GM18873 (cell line): Measurements from ENCODE around the gene EZH1.

Source experiments
- ATAC-seq: cut with Tn5 transposase; IDR thresholded peaks from one replicate; pipeline ENCODE4 v1.9.1; 2021; ENCODE audit warnings: mild to moderate bottlenecking, moderate library complexity, moderate number of reproducible peaks; ENCODE audit not compliant: unreplicated experiment, low FRiP score

The EZH1 gene

DNA sequence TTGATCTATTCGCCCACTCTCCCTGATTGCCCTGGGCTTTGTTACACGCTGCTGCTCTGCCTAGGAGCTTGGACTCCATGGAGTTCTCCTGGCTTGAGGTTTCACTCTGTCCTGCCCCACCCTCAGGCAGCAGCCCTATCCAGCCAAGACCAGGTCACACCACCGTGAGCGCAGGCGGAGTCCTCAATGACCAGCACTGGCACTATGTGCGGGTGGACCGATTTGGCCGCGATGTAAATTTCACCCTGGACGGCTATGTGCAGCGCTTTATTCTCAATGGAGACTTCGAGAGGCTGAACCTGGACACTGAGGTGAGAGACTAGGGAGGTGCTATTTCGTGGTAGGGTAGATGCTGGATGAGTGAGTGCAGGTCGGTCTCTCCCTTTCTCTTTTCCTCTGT lies 59.0 kb downstream of the EZH1 start:
- ATAC-seq = no peak

DNA sequence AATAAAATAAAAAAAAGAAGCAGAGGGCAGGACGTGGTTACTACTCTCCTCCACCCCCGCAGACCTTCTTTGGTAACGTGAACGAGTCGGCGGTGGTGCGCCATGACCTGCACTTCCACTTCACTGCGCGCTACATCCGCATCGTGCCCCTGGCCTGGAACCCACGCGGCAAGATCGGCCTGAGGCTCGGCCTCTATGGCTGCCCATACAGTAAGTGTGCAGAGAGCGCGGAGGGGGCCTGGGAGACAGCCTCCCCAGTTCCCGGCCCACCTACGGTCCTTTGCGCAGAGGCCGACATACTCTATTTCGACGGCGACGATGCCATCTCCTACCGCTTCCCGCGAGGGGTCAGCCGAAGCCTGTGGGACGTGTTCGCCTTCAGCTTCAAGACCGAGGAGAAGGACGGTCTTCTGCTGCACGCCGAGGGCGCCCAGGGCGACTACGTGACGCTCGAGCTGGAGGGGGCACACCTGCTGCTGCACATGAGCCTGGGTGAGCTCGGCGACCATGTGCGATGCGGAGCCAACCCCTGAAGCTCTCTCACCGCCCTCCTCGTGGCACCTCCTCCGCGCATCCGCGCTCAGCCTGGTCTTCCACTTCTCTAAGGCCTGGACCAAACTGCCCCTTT lies 59.8 kb downstream of the EZH1 start:
- no peak for ATAC-seq

GRCh38 chr17:42683407-42684034 lies 61.3 kb downstream of the EZH1 start:
- no peak for ATAC-seq

DNA sequence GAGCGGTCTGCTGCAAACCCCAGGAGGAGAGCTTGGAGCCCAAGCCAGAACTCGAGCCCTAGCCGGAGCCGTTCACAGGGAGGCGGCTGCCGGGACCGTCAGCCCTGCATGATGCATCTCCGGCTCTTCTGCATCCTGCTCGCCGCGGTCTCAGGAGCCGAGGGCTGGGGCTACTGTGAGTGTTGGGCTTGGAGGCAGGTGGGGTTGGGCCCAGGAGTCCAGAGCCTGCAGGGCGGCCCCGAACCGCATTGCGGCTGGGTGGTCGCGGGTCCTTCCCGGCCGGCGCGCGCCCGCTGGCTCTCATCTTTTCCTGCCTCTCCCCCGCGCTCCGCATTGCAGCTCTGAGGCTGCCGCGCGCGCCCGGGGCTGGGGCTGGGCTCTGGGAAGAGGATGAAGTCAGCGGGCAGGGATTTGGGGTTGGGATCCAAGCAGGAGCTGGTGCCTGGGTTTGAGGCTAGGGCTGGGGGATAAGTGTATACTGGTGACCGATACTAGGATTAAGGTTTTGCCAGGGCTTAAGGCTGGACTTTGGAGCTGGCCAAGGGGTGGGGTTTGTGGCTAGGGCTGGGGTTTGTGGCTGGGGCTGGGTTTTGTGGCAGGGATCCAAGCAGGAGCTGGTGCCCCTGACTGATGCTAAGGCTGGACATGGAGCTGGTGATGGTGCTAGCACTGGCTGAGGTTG lies 62.0 kb downstream of the EZH1 start:
- ATAC-seq = no peak

DNA sequence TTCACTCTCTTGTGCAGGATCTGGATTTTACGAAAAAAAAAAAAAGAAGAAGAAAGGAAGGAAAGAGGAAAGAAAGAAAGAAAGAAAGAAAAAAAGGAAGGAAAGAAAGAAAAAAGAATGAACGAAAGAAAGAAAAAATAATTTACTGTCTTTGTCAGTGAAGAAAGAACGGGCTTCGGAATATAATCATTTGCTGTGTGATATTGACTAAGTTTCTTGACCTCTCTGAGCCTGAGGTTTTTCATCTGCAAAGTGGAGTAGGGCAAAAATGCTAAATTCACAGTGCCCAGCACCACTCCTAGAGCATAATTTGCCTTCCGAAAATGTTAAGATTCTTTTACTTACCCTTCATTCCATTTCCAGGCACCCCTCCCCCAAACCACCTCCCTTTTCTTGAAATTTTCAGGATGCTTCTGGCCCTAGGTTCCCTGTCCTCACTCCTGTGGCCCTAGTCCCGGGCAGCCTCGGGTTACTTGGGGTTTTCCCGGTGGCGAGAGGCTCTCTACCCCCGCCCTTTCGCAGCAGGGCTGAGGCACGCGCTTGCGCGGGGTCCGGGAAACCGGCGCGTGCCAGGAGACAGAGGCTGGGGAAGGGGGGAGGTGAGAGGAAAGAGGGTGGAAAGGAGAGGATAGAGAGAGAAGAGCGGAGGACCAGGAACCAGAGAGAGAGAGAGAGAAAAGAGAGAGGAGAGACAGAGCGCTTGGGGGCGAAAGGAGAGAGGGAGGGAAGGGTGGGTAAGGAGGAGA lies 62.7 kb downstream of the EZH1 start, which contains the start of gene CNTNAP1:
TSS of gene CNTNAP1 (plus strand) at position 556 of the 746 bp plus-strand sequence. CDS start 299 bp downstream, outside the sequence.
- ATAC-seq = no peak

GRCh38 chr17:42680331-42680808 lies 64.5 kb downstream of the EZH1 start:
- no peak for ATAC-seq

DNA sequence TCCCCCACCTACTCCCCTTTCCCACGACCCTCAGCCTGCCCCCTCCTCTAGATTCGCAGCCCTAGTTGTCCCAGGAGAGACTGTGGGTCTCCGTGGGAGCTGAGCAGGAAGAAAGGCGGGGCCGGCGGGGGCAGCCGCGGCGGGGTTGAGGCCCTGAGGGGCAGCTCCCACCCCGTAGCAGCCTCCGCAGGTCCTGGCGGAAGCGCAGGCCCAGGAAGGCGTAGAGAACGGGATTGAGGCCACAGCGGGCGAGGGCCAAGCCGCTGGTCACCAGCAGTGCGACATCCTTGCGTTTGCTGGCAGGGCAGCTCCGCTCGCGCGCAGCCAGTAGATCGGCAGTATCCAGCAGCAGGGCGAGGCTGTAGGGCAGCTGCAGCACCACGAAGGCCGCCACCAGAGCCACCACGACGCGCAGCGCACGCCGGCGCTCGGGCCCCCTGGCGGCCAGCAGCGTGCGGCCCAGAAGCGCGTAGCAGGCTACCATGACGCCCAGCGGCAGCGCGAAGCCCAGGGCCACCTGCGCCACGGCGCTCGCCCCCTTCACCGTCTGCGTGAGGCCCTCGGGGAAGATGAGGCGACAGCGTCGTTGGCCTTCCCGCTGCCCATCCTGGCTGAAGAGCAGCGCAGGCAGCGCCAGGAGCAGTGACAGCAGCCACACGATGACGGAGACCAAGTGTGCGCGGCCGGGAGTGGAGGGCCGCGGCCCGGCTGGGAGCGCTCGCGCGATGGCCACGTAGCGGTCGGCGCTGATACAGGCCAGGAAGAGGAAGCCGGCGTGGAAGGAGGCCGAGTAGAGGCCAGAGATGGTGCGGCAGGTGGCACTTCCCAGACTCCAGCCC lies 65.1 kb downstream of the EZH1 start:
- no peak for ATAC-seq

DNA sequence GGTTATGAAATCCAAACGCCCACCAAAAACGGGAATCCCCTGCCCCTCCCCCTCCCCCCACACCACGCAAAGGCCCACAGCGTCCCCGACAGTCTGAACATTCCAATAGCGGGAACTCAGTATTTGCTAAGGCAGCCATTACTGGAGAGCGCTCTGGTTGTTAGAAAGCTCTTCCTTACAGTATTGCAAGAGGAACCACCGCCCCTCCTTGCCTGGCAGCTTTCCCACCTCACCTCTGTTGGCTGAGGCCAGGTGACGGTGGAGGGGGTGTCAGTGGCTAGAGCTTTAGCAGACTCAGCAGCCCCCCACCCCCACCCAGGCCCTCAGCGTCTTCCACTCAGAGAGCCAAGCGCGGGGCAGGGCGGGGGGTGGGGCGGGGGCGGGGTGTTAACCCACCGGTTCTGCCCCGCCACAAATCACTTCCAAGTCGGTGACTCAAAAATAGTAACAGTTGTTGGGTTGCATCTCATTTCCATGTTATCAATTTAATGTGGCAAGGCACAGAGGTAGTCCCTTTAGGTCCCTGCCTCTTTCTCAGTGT lies 65.8 kb downstream of the EZH1 start:
- no peak for ATAC-seq

DNA sequence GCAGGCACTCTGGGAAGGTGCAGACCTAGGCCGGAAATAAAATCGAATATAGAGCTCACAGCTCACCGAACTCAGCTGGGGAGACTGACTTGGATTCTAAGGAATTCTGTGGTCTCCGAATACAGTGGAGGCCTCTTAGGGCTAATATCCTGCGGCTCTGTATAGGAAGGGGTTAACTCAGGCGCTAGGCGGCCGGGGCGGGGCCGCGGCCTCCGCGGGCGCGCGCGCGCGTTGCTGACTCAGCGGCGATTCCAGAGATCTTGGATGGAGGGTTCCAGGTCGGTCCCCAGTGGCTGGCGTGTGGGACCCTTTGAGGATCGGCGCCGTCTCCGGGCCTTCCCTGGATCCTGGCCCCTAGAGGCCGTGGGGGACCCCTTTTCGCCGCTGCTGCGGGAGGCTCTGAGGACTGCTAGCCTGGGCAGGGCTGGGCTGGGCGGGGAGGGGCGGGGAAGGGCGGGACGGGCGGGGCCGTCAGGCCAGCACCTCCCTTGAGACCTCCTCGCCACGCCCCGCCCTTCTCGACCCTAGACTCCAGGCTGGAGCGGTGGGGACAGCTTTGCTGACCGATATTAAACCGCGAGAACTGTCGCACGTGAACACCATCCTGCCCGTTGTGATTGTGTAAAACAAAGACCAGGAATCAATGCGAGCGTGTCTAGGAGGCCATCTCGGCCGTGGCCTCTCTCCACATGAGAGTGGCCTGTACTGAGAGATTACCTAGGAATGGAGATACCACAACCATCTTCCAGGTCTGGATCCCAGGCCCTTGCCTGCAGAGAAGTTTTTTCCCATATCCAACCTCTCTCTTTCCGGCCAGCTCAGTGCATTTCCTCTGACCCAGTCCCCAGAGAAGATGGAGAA lies 66.7 kb downstream of the EZH1 start:
- ATAC-seq = no peak

DNA sequence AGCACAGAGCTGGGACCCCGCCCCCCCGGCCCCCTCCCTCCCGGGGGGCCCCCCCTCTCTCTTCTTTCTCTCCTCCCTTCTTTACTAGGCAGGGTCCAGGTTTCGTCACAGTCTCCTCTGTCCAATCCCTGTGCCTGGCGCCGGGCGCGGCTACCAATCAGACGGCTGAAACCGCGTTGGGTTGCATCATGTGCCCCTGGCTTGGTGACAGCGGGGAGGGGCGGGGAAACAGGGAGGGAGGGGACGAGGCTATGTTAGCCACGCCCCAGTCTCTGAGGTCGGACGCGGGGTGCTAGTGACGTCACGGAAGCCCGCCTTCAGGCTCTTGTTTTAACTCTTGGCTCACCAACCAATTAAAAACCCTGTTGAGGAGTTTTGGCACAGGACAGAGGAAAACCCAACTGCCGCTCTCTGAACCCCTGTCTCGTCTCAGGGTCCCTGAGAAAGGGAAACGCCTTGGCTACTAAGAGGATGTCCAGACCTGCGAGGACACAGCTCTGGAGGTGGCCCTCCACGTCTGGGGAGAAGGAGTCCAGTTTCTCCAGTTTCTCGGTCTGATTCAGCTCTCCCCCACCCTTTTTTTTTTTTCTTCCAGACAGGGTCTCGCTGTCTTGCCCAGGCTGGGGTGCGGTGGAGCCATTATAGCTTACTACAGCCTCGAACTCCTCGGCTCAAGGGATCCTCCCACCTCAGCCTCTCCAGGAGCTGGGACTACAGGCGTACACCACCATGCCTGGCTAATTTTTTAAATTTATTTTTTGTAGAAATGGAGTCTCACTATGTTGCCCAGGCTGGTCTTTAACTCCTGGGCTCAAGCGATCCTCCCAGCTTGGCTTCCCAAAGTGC lies 67.6 kb downstream of the EZH1 start:
- ATAC-seq = peak; percentile 63

DNA sequence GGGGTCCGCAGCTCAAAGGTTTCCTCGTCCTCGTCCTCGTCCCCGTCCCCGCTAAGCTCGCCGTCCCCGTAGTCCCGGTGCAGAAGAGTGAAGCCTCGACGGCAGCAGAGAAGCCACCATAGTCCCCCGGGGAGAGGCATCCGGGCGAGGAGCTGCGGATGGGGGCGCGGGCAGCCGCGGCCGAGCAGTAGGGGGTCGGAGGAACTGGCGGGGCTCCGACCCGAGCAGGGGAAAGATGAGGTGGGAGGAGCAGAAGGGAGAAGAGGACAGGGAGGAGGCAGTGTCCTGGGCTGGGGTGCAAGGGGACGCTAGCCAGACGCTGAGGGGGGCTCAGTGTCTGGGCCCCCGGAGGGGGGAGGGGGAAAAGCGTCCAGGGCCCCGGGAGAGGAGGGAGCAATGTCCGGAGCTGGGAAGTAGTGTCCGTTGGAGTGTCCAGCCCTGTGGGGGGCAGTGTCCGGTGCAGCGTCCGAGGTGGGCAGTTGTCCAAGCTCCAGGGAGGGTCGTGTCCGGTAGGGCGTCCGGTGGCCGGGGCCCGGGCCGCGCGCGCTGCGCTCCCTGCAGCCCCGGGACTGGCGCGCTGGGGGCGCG lies 68.3 kb downstream of the EZH1 start, which contains the start of gene PLEKHH3:
TSS of gene PLEKHH3 (minus strand) at position 571 of the 588 bp plus-strand sequence. CDS start at position 140, 431 bp downstream.
- ATAC-seq = no peak

GRCh38 chr17:42675965-42676423 lies 68.8 kb downstream of the EZH1 start:
- no peak for ATAC-seq

DNA sequence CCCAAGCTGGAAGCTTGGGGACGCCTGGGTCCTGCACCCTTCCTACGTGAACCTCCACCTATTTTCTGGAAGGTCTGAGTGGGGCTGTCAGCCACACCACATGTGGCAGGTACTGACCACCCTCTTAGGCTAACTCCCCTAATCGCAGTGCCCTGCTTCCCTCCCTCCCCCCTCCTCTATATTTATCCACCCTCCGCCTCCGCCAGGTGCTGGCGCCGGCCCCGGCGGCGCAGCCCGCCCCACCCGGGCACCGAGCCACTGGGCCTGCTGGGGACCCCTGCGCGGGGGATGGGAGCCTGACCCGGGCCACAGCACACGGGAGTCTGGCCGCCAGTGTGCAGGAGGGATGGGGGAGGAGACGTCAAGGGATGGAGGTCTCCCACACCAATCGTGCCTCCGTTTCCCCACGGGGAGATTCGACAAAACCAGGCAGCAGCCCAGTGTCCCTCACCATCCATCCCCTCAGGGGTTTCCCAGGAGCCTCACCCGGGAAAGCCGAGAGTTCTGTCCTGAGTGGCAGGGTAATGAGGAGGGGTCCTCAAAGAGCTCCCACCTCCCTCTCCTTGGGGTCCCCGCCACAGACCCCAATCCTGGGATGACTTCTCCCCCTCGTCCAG lies 69.4 kb downstream of the EZH1 start:
- ATAC-seq = no peak

- no peak for ATAC-seq
Observed at GRCh38 chr17:42674755-42675347, 70.0 kb downstream of the EZH1 start.

- no peak for ATAC-seq
Observed at GRCh38 chr17:42673885-42674754, 70.7 kb downstream of the EZH1 start.
